22Rv1 (cell line): ENCODE results near the gene OR10A3.

ENCODE experiments used
- H3K27ac ChIP-seq: fragments of 450-650 bp; 2 replicates; pipeline ENCODE4 v1.5.1; 2017
- ZFX ChIP-seq: fragments of 450-650 bp; IDR thresholded peaks from 2 replicates; pipeline ENCODE4 v1.6.1; 2017; ENCODE audit warnings: antibody characterized with exemption, borderline replicate concordance
- TF ChIP-seq, protein P1 (sequence below): fragments of 450-650 bp; IDR thresholded peaks from 2 replicates; pipeline ENCODE4 v1.5.1; 2017; ENCODE audit warnings: mild to moderate bottlenecking

The OR10A3 gene, protein sequence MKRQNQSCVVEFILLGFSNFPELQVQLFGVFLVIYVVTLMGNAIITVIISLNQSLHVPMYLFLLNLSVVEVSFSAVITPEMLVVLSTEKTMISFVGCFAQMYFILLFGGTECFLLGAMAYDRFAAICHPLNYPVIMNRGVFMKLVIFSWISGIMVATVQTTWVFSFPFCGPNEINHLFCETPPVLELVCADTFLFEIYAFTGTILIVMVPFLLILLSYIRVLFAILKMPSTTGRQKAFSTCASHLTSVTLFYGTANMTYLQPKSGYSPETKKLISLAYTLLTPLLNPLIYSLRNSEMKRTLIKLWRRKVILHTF

DNA sequence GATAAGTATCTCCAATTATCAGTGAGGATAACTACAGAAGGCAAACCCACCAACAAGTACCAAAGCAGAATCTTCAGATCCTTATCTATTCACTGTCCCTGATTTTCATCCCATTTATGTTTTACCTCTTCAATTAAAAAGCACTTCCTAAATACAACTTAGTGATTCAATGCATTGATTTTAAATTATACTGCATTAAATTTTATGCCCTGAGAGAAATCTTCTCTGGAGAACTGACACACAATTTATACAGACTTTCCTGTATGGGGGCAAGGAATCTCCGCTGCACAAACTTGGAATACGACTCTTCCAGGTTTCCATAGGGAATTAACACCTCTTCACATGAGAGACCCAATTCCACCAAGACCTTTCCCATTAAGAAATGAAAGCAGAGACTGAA lies at the start of gene OR10A3:
TSS of gene OR10A3 (minus strand) at position 101 of the 400 bp plus-strand sequence. CDS start 2,188 bp downstream, outside the sequence.
- TF ChIP-seq ZFX: no peak
- TF ChIP-seq, protein P1, sequence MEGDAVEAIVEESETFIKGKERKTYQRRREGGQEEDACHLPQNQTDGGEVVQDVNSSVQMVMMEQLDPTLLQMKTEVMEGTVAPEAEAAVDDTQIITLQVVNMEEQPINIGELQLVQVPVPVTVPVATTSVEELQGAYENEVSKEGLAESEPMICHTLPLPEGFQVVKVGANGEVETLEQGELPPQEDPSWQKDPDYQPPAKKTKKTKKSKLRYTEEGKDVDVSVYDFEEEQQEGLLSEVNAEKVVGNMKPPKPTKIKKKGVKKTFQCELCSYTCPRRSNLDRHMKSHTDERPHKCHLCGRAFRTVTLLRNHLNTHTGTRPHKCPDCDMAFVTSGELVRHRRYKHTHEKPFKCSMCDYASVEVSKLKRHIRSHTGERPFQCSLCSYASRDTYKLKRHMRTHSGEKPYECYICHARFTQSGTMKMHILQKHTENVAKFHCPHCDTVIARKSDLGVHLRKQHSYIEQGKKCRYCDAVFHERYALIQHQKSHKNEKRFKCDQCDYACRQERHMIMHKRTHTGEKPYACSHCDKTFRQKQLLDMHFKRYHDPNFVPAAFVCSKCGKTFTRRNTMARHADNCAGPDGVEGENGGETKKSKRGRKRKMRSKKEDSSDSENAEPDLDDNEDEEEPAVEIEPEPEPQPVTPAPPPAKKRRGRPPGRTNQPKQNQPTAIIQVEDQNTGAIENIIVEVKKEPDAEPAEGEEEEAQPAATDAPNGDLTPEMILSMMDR: no peak
- H3K27ac ChIP-seq: no peak within 1 kb of the TSS

DNA sequence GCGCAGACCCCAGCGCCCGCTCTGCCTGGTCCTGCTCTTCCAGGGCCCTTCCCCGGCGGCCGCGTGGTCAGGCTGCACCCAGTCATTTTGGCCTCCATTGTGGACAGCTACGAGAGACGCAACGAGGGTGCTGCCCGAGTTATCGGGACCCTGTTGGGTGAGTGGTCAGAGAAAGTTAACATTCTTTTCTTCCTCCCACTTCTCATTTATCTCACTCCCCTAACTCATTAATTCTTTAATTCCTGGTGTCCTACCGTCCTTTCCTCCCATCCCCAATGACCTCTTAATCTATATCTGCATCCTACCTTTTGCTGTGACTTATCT lies 46.0 kb upstream of the OR10A3 start:
- peak overlapping the region; percentile 38 for H3K27ac ChIP-seq

DNA sequence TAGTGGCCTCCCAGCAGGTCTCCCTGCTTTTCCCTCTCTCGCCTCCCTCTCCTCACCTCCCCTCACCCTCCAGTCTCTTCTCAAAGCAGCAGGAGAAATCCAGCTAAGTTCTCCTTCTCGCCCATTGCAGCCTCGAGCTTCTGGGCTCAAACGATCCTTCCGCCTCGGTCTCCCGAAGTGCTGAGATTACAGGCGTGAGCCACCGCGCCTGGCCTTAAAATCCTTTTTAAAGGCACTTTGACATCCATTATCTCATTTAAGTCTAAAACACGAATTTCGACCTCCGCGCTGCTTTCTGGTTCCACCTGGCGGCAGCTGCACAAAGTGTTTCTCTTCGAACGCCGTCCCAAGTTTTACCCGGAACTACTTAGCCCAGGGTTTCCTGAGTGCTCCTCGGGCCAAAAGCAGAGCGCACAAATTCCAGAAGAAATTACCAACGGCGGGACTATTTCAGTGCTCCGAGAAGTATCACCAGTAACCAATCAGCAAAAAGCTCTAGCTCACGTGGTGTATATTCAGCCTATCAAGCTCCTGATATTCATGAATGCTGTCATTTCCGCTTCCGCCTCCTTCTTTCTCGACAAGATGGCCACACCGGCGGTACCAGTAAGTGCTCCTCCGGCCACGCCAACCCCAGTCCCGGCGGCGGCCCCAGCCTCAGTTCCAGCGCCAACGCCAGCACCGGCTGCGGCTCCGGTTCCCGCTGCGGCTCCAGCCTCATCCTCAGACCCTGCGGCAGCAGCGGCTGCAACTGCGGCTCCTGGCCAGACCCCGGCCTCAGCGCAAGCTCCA lies 45.5 kb upstream of the OR10A3 start, which contains the start of gene EIF3F:
TSS of gene EIF3F (plus strand) at position 570 of the 792 bp plus-strand sequence. CDS start at position 586, 16 bp downstream.
- peak within 1 kb of the TSS; percentile 38 for H3K27ac ChIP-seq
- TF ChIP-seq, protein P1: peak; percentile 89
- no peak for TF ChIP-seq ZFX

DNA sequence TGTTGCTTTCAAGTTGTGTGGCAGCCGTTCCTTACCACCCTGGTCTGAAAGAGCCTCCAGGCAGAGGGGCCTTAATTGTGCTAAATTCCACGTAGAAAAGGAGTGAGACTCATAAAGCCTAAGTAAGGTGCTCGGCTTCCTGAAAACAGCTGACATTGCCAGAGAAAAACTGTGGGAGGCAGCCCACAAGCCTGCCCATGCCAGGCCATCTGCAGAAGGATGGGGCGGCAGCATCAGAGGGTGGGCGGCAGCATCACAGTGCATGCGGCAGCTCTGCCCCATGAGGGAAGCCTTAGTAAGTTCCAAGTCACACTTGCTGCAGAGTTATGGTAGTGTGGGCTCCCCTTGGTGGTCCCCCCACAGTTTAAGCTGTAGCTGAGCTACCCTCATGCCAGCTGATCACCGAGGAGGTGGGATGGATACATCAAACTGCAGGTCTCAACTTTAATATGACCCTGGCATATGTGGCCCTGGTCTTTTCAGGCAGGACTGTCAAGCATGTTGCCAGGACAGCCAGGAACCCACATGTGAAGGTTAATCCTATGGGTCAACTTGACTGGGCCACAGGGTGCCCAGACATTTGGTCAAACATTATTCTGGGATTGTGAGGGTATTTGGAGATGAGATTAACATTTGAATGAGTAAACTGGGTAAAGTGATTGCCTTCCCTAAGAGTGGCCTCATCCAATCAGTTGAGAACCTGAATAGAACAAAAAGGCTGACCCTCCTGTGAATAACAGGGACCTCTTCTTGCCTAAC lies 42.5 kb upstream of the OR10A3 start:
- TF ChIP-seq ZFX: no peak
- TF ChIP-seq, protein P1: no peak
- no peak overlapping the region for H3K27ac ChIP-seq

DNA sequence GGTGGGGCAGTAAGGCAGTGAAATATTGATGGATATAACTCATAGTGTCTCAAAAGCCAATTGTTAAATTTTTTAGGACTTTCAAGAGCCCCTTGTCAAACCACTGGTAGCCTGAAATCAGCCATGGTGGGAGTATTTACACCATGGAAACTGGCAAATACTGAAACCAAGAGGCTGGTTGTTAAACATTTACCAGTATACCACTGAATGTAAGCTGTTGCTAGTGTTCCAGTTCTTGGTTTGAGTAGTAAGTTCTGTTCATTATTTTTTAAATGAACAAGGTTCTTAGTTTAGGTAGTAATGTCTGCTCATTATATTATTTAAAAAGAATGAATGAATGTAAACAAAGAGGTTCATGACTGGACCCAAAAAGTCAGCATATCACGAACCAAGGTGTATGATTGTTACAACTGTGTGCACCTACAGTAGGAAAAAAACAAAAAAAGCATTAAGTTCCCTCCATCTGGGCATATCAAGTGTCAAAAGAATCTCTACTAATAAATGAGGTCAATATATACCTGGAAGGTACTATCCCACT lies 41.1 kb upstream of the OR10A3 start:
- H3K27ac ChIP-seq: no peak overlapping the region
- no peak for TF ChIP-seq ZFX
- TF ChIP-seq, protein P1: no peak

DNA sequence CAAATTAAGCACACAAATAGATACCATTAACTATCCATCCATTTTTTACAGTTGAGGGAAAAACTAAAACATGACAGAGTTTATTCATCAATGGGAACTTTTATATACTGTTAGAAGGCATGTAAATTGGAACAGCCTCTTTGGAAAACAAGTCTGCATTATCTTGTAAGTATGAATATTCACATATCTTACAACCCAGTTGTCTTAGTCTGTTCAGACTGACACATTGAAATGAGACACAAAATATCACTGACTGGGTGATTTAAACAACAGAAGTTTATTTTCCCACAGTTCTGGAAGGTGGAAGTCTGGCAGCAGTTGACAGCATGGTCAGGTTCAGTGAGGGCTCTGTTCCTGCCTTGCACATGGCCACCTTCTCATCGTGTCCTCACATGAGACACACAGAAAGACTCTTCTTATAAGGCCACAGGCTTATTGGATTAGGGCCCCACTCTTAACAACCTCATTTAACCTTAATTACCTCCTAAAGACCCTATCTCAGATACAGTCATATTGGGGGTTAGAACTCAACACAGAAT lies 40.2 kb upstream of the OR10A3 start:
- no peak overlapping the region for H3K27ac ChIP-seq
- TF ChIP-seq, protein P1: no peak
- no peak for TF ChIP-seq ZFX

DNA sequence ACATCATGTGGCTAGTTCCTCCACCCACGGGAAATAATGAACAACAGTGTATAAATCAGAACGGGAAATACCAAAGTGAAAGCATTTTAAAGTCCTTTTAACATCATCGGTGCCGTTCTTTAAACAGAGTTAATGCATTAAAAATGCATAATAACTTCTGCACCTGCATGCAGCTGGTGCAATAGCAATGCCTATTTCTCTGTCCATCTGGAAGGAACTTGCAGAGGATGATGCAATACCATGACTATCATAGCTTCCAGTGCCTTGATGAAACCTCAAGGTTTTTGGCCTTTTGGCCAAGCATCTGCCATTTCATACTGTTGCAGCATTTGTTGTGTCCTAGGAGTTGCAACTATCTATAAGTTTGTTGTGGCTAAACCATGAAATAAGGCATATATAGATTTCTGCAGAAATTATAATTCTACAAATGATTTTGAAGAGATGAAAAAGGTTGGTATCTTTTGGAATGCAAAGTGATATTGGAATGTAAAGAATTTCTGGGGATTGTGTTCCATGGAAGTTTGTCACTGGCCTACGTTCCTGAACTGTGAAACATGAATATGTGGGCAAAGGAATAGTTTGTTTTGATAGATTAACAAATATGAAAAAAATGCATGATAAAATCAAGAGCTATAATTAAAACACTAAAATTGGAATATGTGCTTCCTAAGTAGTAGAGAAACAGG lies 35.9 kb upstream of the OR10A3 start:
- H3K27ac ChIP-seq: no peak overlapping the region
- no peak for TF ChIP-seq ZFX
- TF ChIP-seq, protein P1: no peak
